ENCODE data around the gene WEE2. TPM values are rescaled to one million over a fixed set of nuclear protein-coding genes. Genes with fewer than 3 reads are reported as not detected.
"Not testable (repeated sequence)": the region's sequence is repeated elsewhere in the genome, so short reads cannot be mapped to it uniquely, and the experiment has no call there.

WEE2 gene
- total RNA-seq, 1 experiment from 2014 or later = not detected

- POLR2A ChIA-PET = no interaction called here
- CTCF ChIA-PET = interaction anchor here (1.2 kb wide), 1 partner anchor 10 kb away, joined by 6 read pairs; the partner anchor contains the start of gene SSBP1
- H4K20me1 ChIP-seq (ENCODE audit: insufficient read depth) = no peaks in the 10 kb centered on the region
- no peak overlapping the region for H2AFZ ChIP-seq (ENCODE audit: low read depth, low read length, poor library complexity, severe bottlenecking)
- TF ChIP-seq ATF3 (IDR thresholded peaks at IDR 0.05) (no peak), CEBPB (IDR thresholded peaks at IDR 0.05; ENCODE audit: low read depth) (no peak), POLR2AphosphoS5 (IDR thresholded peaks at IDR 0.05; ENCODE audit: low read depth, low read length) (no peak), SP1 (IDR thresholded peaks at IDR 0.05; ENCODE audit: low read depth) (no peak)
- H3K79me2 ChIP-seq (ENCODE audit: insufficient read depth, low read length) = peaks cover 54% of the 10 kb centered on the region
- BruUV-seq (replicated peaks) = no TSS peak
- intact Hi-C loops (cut with micrococcal nuclease) = no loop called here
- peaks cover 74 to 82% of the 10 kb centered on the region in 2 experiments for H3K36me3 ChIP-seq (ENCODE audit: control insufficient read depth in 1 of 2, insufficient read depth in 2 of 2, low read length in 2 of 2)
- no peak overlapping the region for H3K4me3 ChIP-seq (replicated peaks in 1 of 2; ENCODE audit: low read depth in 1 of 2, low read length in 2 of 2)
- peaks cover 3 to 12% of the 10 kb centered on the region in 2 experiments; a peak in 2 of 4 replicates for H3K9me3 ChIP-seq (ENCODE audit: control insufficient read depth in 1 of 2, insufficient read depth in 1 of 2, low read depth in 1 of 2, low read length in 2 of 2)
- RAD21 ChIA-PET (ENCODE audit: low non-redundant PET in 1 of 2, low total read pairs in 2 of 2, uncharacterized antibody in 2 of 2, unreplicated experiment in 2 of 2) = no interaction called here
- ATAC-seq (no peak), DNase-seq (ENCODE audit: low read depth, low spot score) (no peak)
- no peaks in the 10 kb centered on the region for H3K9me2 ChIP-seq (ENCODE audit: insufficient read depth)
- H3K27ac ChIP-seq (ENCODE audit: low read depth, low read length) = no peak overlapping the region
- no peaks in the 10 kb centered on the region for H3K27me3 ChIP-seq (ENCODE audit: insufficient read depth, low read length)
- H3K4me1 ChIP-seq (ENCODE audit: control insufficient read depth in 1 of 2, insufficient read depth in 2 of 2, low read length in 2 of 2) = no peaks in the 10 kb centered on the region
- H3K4me2 ChIP-seq (ENCODE audit: low read length) = no peak overlapping the region
- H3K9ac ChIP-seq (ENCODE audit: low read length) = no peak overlapping the region
These were observed 40.2 kb downstream of the WEE2 start for GRCh38 chr7:141748396-141748795.

- POLR2A ChIA-PET; H2AFZ ChIP-seq (ENCODE audit: low read depth, low read length, poor library complexity, severe bottlenecking); RAD21 ChIA-PET (ENCODE audit: low non-redundant PET in 1 of 2, low total read pairs in 2 of 2, uncharacterized antibody in 2 of 2, unreplicated experiment in 2 of 2); H3K27ac ChIP-seq (ENCODE audit: low read depth, low read length); H3K27me3 ChIP-seq (ENCODE audit: insufficient read depth, low read length); H3K4me2 ChIP-seq (ENCODE audit: low read length); H3K9ac ChIP-seq (ENCODE audit: low read length); H3K9me2 ChIP-seq (ENCODE audit: insufficient read depth); DNase-seq (ENCODE audit: low read depth, low spot score); CTCF ChIA-PET; H3K4me1 ChIP-seq (ENCODE audit: control insufficient read depth in 1 of 2, insufficient read depth in 2 of 2, low read length in 2 of 2); BruUV-seq (replicated peaks); intact Hi-C loops (cut with micrococcal nuclease); ATAC-seq; H4K20me1 ChIP-seq (ENCODE audit: insufficient read depth); H3K4me3 ChIP-seq (replicated peaks in 1 of 2; ENCODE audit: low read depth in 1 of 2, low read length in 2 of 2): not testable (repeated sequence)
- H3K9me3 ChIP-seq (ENCODE audit: control insufficient read depth in 1 of 2, insufficient read depth in 1 of 2, low read depth in 1 of 2, low read length in 2 of 2) = peaks cover 3 to 12% of the 10 kb centered on the region in 2 experiments; a peak in 2 of 4 replicates
- H3K79me2 ChIP-seq (ENCODE audit: insufficient read depth, low read length) = peaks cover 35% of the 10 kb centered on the region
- peaks cover 51 to 60% of the 10 kb centered on the region in 2 experiments for H3K36me3 ChIP-seq (ENCODE audit: control insufficient read depth in 1 of 2, insufficient read depth in 2 of 2, low read length in 2 of 2)
These were observed 43.8 kb downstream of the WEE2 start for GRCh38 chr7:141751904-141752303.
